Measurements from ENCODE around the gene PRUNE2.
A peak's percentile ranks its signal among the peaks of the same experiment; 100 is the strongest.
"Not testable (repeated sequence)": the region's sequence is repeated elsewhere in the genome, so short reads cannot be mapped to it uniquely, and the experiment has no call there.

Gene PRUNE2, protein sequence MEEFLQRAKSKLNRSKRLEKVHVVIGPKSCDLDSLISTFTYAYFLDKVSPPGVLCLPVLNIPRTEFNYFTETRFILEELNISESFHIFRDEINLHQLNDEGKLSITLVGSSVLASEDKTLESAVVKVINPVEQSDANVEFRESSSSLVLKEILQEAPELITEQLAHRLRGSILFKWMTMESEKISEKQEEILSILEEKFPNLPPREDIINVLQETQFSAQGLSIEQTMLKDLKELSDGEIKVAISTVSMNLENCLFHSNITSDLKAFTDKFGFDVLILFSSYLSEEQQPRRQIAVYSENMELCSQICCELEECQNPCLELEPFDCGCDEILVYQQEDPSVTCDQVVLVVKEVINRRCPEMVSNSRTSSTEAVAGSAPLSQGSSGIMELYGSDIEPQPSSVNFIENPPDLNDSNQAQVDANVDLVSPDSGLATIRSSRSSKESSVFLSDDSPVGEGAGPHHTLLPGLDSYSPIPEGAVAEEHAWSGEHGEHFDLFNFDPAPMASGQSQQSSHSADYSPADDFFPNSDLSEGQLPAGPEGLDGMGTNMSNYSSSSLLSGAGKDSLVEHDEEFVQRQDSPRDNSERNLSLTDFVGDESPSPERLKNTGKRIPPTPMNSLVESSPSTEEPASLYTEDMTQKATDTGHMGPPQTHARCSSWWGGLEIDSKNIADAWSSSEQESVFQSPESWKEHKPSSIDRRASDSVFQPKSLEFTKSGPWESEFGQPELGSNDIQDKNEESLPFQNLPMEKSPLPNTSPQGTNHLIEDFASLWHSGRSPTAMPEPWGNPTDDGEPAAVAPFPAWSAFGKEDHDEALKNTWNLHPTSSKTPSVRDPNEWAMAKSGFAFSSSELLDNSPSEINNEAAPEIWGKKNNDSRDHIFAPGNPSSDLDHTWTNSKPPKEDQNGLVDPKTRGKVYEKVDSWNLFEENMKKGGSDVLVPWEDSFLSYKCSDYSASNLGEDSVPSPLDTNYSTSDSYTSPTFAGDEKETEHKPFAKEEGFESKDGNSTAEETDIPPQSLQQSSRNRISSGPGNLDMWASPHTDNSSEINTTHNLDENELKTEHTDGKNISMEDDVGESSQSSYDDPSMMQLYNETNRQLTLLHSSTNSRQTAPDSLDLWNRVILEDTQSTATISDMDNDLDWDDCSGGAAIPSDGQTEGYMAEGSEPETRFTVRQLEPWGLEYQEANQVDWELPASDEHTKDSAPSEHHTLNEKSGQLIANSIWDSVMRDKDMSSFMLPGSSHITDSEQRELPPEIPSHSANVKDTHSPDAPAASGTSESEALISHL (N-terminal part only)

DNA sequence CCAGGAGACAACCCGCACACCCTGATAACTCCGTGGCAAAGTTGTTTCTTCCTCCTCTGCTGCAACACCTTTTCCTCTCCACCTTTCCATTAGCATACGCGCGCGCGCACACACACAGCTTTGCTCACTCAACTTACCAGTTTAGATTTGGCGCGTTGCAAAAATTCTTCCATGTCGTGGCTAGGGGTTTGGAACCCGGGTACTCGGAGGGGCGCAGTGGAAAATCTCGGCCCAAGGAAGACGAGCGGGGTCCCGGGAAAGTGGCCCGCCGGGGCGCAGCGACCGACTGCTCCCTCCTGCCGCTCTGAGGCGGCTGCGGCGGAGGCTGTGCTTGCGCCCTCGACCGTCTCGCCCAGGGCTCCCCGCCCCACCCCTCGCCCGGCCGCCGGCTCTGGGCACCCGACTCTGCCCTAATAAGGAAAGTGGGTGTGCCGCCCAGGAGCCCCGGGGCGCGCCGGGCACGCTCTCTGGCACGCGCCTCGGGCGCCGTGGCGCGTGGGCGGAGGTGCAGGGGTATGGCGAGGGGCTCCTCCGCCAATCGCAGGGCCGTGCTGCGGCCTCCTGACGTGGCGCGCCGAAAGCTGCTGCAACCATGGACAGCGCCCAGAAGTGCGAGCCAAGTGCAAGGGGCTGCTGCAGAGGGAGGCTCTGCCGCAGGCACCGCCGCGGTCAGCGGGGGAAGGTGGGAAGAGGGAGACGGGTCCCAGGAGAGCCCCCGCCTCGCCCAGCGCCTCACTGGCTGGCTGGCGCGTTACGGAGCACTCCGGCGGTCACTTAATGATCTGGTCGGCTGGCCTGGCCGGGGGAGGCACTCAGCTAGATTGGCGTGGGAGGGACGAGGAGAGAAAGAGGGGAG, at the start of gene PRUNE2:
PRUNE2 (minus strand) TSS at position 324 of the 856 bp plus-strand sequence; CDS start at position 173, 151 bp downstream.
- peak in 1 of 3 donors; percentile 27 for DNase-seq

GRCh38 chr9:76955406-76955805, 49.5 kb upstream of the PRUNE2 start:
- DNase-seq = not testable (repeated sequence)

- DNase-seq = no peak
These were observed 44.0 kb upstream of the PRUNE2 start for GRCh38 chr9:76949865-76950264.

DNA sequence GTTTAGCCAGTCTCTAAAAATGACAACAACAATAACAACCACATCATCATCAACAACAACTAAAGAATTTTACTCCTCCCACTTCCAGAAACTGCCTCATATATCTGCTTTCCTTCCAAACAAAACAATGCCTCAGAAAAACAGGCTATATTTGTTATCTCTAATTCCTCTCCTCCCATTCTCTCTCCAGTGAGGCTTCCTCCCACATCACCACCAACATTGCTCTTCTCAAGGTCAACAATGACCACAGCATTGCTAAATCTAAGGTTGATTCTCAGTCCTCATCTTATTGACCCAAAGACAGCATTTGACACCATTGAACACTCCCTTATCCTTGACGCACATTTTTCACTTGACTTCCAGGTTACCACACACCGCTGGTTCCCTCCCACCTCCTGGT, 38.1 kb upstream of the PRUNE2 start:
- no peak for DNase-seq

GRCh38 chr9:76943054-76943453, 37.1 kb upstream of the PRUNE2 start:
- DNase-seq = peak in 1 of 3 donors; percentile 3

- DNase-seq = no peak
These were observed 26.8 kb upstream of the PRUNE2 start for GRCh38 chr9:76932757-76933156.

DNA sequence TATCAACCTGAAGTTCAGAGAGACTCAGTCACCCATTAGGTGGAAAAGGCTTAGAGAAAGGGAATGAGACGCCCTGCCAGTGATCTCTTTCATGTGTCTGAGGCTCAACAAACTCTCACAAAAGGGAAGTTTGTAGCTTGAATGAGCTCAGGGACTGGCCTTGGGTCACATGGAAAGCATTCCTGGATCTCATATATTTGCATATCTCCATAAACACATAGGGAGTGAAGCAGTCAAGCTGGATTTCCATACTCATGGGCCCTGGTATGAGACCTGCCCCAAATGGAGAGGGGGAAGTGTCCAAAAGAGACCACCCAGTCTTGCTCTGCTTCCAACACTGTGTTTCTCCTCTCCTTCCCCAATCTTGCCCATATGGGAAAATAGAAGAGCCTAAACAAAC, 26.4 kb upstream of the PRUNE2 start:
- peak in 1 of 3 donors; percentile 7 for DNase-seq

DNA sequence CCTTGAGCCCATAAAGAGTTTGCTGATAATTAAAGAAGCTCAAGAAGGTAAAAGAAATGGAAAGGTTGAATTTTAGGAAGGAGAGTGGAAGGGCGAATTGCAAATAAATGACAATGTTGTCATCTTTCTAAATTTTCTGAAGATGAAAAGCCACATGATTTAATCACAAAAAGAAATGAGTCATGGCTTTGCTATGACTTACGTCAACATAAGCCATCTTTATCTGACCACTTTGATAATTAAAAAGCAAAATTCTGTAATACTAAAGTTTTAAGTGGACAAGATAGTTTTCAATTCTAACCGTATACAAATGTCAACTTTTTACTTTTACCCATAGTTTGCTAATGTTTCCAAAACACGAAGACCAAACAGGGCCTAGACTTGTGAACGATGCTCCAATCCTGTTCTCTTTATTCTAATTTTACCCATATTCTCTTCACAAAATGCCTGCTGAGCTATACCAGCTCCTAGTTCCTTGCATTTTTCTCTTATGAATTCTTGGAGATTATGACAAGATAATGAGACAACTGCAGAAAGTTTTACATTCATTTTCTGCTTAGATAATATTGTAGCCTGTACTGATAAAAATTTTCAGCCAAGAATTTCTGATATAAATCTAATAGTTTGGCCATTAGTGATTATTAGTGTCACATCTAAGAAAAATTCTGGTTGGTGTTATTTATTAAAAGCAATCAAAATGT, 21.8 kb upstream of the PRUNE2 start:
- DNase-seq = peak in 1 of 3 donors; percentile 15

- DNase-seq = no peak
These were observed 20.9 kb upstream of the PRUNE2 start for GRCh38 chr9:76926846-76927245.

DNA sequence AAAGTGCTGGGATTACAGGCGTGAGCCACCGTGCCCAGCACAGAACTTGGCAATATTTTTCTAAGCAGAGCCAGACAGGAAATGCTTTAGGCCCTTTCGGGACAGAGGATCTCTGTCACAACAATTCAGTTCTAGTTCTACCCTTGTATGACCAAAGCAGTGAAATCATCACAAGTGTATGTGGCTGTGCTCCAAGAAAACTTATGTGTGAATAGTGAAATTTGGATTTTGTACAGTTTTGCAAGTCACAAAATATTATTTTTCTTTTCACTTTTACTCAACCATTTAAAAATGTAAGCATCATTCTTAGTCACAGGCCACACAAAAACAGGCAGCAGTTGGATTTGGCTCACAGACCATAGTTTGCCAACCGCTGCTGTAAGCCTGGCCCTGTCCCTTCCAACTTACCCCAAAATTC, 20.4 kb upstream of the PRUNE2 start:
- peak in 1 of 3 donors; percentile 8 for DNase-seq

DNA sequence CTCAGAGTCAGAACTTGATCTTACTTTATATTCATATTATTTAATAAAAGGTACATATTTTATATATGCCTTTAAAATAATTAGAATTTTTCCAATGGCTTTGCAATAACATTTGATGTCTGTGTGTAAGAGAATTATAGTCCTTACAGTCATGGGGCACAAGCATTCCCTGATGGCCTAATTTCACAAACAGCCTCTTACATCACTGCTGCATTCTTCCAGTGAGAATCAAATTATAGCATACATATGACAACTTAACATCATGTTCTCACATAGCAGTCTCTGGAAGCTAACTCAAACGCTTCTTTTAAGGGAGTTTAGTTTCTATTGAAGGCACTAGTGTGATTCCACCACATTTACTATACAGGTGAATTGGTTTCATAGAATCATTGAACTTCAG, 15.3 kb upstream of the PRUNE2 start:
- DNase-seq = no peak

- no peak for DNase-seq
These were observed 11.4 kb upstream of the PRUNE2 start for GRCh38 chr9:76917299-76917698.

DNA sequence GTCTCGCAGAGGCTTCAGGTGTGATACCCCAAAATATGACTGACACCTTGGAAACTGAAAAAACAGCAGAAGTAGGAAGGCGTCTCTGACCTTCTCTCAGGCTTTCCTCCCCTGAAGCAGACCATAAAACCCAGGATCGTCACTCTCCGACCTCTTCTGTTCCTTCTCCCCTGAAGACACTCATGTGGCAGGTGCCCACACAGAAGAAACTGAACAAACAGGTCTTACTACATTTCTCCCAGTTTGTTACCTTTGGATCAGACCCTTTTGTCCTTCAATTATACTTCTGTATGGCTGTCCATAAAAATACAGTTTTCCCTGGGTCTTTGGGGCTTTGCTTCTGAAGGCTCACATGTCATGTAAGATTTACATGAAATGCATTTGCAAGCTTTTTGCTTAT, 10.3 kb upstream of the PRUNE2 start:
- no peak for DNase-seq

- peak in 1 of 3 donors; percentile 9 for DNase-seq
These were observed 7.6 kb upstream of the PRUNE2 start for GRCh38 chr9:76913467-76913866.

- DNase-seq = peak; percentile 8 to 18 (median 17)
These were observed 6.8 kb upstream of the PRUNE2 start for GRCh38 chr9:76912636-76913275.

- no peak for DNase-seq
These were observed 6.1 kb upstream of the PRUNE2 start for GRCh38 chr9:76911971-76912370.

- no peak for DNase-seq
These were observed 4.9 kb upstream of the PRUNE2 start for GRCh38 chr9:76910861-76911260.

DNA sequence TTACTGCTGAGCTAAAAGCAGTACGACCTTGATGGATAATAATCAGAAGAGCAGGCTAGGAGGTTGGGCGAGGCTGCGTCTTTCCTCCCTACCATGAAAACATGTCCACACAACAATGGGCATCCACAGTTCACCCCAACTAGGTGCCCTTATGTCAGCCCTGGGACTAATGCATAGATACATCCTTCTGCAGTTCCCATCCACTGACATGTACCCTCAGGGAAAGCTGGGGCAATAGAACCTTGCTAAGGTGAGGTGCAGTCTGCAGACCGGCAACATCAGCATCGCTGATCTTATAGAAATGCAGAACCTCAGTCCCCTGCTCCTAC, 697 bp upstream of the PRUNE2 start:
- no peak for DNase-seq

- no peak for DNase-seq
These were observed 1.1 kb downstream of the PRUNE2 start for GRCh38 chr9:76904661-76905457.

- no peak for DNase-seq
These were observed 3.5 kb downstream of the PRUNE2 start for GRCh38 chr9:76902395-76902794.

All from suppressor macrophage treated with lipopolysaccharide for 1 hour (primary cell).